ENCODE data around the gene GAS2L1.

GAS2L1 gene

DNA sequence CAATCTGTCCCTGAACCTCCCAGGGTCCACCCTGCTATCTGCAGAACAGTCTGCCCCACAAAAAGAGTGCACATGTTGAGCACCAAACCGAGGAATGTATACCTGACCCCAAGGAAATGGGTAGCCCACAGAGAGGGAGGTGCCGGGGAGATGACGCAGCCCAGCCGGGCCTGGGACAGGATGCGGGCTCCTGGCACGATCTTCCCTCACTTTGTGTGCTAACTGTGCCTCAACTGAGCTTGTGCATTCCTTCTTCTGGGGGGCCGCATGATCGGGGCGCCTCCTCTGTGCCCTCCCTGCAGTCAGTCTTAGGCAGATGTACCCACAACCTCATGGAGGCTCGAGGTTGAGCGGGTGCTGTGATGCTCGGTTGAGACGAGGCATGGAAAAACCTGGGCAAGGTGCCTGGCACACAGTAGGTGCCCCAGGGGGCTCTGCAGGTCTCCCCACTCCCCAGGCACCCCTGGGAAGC, 2.4 kb downstream of the GAS2L1 start:
- H3K36me3 ChIP-seq (ENCODE audit: control insufficient read depth in 2 of 2, insufficient read depth in 2 of 2, low read length in 2 of 2), result no peaks in the 10 kb centered on the region
- H3K27me3 ChIP-seq (ENCODE audit: control insufficient read depth in 2 of 2, insufficient read depth in 2 of 2, low read length in 2 of 2), result peaks cover 0 to 4% of the 10 kb centered on the region in 2 donors
- H3K9me3 ChIP-seq (ENCODE audit: control insufficient read depth in 2 of 2, low read length in 2 of 2), result no peaks in the 10 kb centered on the region
- peaks cover 53 to 54% of the 10 kb centered on the region in 2 donors for H3K4me1 ChIP-seq (ENCODE audit: control insufficient read depth in 2 of 2, insufficient read depth in 2 of 2, low read length in 2 of 2)
- H3K27ac ChIP-seq (ENCODE audit: low read depth in 2 of 2, low read length in 2 of 2), result peak overlapping the region; percentile 32 to 34
- peak overlapping the region in 1 of 2 donors; percentile 46 for H3K9ac ChIP-seq (ENCODE audit: low read depth in 1 of 2, low read length in 2 of 2)
- peak overlapping the region in 1 of 2 donors; percentile 19 for H3K4me3 ChIP-seq (ENCODE audit: low read length in 2 of 2)

GRCh38 chr22:29309332-29310064, 3.0 kb downstream of the GAS2L1 start:
- Histone ChIP-seq H3K4me3 (ENCODE audit: low read length in 2 of 2) (peak overlapping the region; percentile 20 to 34), H3K27me3 (ENCODE audit: control insufficient read depth in 2 of 2, insufficient read depth in 2 of 2, low read length in 2 of 2) (peaks cover 0 to 10% of the 10 kb centered on the region in 2 donors), H3K4me1 (ENCODE audit: control insufficient read depth in 2 of 2, insufficient read depth in 2 of 2, low read length in 2 of 2) (peaks cover 60% of the 10 kb centered on the region in 2 donors), H3K9me3 (ENCODE audit: control insufficient read depth in 2 of 2, low read length in 2 of 2) (no peaks in the 10 kb centered on the region), H3K36me3 (ENCODE audit: control insufficient read depth in 2 of 2, insufficient read depth in 2 of 2, low read length in 2 of 2) (no peaks in the 10 kb centered on the region), H3K9ac (ENCODE audit: low read depth in 1 of 2, low read length in 2 of 2) (peak overlapping the region in 1 of 2 donors; percentile 46), H3K27ac (ENCODE audit: low read depth in 2 of 2, low read length in 2 of 2) (peak overlapping the region; percentile 34 to 56)

DNA sequence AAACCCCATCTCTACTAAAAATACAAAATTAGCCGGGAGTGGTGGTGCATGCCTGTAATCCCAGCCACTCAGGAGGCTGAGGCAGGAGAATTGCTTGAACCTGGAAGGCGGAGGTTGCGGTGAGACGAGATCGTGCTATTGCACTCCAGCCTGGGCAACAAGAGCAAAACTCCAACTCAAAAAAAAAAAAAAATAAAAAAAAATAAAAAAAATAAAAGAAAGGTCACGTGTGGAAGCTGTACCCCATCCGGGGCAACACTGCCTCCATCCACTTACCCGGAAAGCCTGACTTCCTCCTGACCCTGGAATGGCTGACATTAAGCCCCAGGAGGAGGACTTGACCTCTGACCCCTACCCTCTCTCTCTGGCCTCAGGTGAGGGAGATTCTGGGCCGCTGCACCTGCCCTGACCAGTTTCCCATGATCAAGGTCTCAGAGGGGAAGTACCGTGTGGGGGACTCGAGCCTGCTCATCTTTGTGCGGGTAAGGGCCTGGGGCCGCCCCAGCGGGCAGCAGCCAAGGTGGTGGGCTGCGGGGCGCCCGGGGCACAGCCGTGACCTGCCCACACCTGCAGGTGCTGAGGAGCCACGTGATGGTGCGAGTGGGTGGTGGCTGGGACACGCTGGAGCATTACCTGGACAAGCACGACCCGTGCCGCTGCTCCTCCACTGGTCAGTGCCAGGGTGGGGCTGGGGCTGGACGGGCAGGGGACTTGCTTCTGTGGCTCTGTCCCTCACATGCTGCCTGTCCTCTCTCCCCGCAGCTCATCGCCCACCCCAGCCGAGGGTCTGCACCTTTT, 3.8 kb downstream of the GAS2L1 start:
- Histone ChIP-seq H3K4me1 (ENCODE audit: control insufficient read depth in 2 of 2, insufficient read depth in 2 of 2, low read length in 2 of 2) (peaks cover 64 to 67% of the 10 kb centered on the region in 2 donors), H3K9ac (ENCODE audit: low read depth in 1 of 2, low read length in 2 of 2) (peak overlapping the region in 1 of 2 donors; percentile 46), H3K27me3 (ENCODE audit: control insufficient read depth in 2 of 2, insufficient read depth in 2 of 2, low read length in 2 of 2) (peaks cover 2 to 14% of the 10 kb centered on the region in 2 donors), H3K4me3 (ENCODE audit: low read length in 2 of 2) (no peak overlapping the region), H3K36me3 (ENCODE audit: control insufficient read depth in 2 of 2, insufficient read depth in 2 of 2, low read length in 2 of 2) (no peaks in the 10 kb centered on the region), H3K9me3 (ENCODE audit: control insufficient read depth in 2 of 2, low read length in 2 of 2) (no peaks in the 10 kb centered on the region), H3K27ac (ENCODE audit: low read depth in 2 of 2, low read length in 2 of 2) (peak overlapping the region; percentile 34 to 74)

GRCh38 chr22:29310863-29311339, 4.5 kb downstream of the GAS2L1 start:
- Histone ChIP-seq H3K4me1 (ENCODE audit: control insufficient read depth in 2 of 2, insufficient read depth in 2 of 2, low read length in 2 of 2) (peaks cover 64 to 68% of the 10 kb centered on the region in 2 donors), H3K9ac (ENCODE audit: low read depth in 1 of 2, low read length in 2 of 2) (no peak overlapping the region), H3K27ac (ENCODE audit: low read depth in 2 of 2, low read length in 2 of 2) (peak overlapping the region; percentile 34 to 74), H3K36me3 (ENCODE audit: control insufficient read depth in 2 of 2, insufficient read depth in 2 of 2, low read length in 2 of 2) (no peaks in the 10 kb centered on the region), H3K4me3 (ENCODE audit: low read length in 2 of 2) (peak overlapping the region; percentile 40 to 41), H3K9me3 (ENCODE audit: control insufficient read depth in 2 of 2, low read length in 2 of 2) (no peaks in the 10 kb centered on the region), H3K27me3 (ENCODE audit: control insufficient read depth in 2 of 2, insufficient read depth in 2 of 2, low read length in 2 of 2) (peaks cover 4 to 14% of the 10 kb centered on the region in 2 donors)

- Histone ChIP-seq H3K9ac (ENCODE audit: low read depth in 1 of 2, low read length in 2 of 2) (no peak overlapping the region), H3K4me1 (ENCODE audit: control insufficient read depth in 2 of 2, insufficient read depth in 2 of 2, low read length in 2 of 2) (peaks cover 62 to 65% of the 10 kb centered on the region in 2 donors), H3K4me3 (ENCODE audit: low read length in 2 of 2) (peak overlapping the region; percentile 40 to 41), H3K9me3 (ENCODE audit: control insufficient read depth in 2 of 2, low read length in 2 of 2) (no peaks in the 10 kb centered on the region), H3K27me3 (ENCODE audit: control insufficient read depth in 2 of 2, insufficient read depth in 2 of 2, low read length in 2 of 2) (peaks cover 10 to 20% of the 10 kb centered on the region in 2 donors), H3K36me3 (ENCODE audit: control insufficient read depth in 2 of 2, insufficient read depth in 2 of 2, low read length in 2 of 2) (no peaks in the 10 kb centered on the region), H3K27ac (ENCODE audit: low read depth in 2 of 2, low read length in 2 of 2) (peak overlapping the region; percentile 16 to 27)
Observed at GRCh38 chr22:29311464-29312217, 5.2 kb downstream of the GAS2L1 start.

DNA sequence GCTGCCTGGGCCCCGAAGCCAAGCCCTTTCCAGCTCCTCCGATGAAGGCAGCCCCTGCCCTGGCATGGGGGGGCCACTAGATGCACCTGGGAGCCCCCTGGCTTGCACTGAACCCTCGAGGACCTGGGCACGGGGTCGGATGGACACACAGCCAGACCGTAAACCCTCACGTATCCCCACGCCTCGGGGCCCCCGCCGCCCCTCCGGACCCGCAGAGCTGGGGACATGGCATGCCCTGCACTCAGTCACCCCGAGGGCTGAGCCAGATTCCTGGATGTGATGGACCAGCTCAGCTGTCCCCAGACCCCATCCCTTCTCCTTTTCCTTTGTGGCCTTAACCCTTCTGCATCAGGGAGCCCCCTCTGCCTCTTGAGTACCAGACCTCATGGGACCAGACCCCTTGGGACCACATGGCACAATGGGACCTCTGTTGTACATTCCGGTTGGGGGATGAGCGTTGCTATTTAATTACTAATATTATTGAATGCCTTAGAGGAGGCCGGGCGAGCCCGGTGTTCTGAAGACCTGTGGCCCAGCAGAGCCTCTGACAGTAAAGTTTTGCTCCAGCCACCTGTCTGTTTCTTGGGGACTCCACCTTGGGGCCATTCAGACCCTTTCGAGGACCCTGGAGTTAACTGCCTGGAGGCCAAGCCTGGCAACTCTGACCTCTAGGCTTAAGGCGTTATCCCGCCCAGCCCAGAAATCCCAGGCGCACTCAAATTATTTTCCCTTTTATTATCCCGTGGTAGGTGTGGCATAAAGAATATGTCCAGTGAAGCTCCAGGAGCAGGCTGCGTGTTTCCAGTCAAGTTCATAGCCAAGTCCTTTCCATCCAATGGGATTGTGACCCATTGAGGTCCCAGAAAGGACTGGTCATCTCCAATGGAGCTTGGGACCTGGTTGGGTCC, 6.0 kb downstream of the GAS2L1 start:
- Histone ChIP-seq H3K36me3 (ENCODE audit: control insufficient read depth in 2 of 2, insufficient read depth in 2 of 2, low read length in 2 of 2) (no peaks in the 10 kb centered on the region), H3K4me3 (ENCODE audit: low read length in 2 of 2) (no peak overlapping the region), H3K27ac (ENCODE audit: low read depth in 2 of 2, low read length in 2 of 2) (peak overlapping the region in 1 of 2 donors; percentile 16), H3K9me3 (ENCODE audit: control insufficient read depth in 2 of 2, low read length in 2 of 2) (no peaks in the 10 kb centered on the region), H3K9ac (ENCODE audit: low read depth in 1 of 2, low read length in 2 of 2) (no peak overlapping the region), H3K27me3 (ENCODE audit: control insufficient read depth in 2 of 2, insufficient read depth in 2 of 2, low read length in 2 of 2) (peaks cover 14 to 22% of the 10 kb centered on the region in 2 donors), H3K4me1 (ENCODE audit: control insufficient read depth in 2 of 2, insufficient read depth in 2 of 2, low read length in 2 of 2) (peaks cover 58 to 65% of the 10 kb centered on the region in 2 donors)

- H3K9ac ChIP-seq (ENCODE audit: low read depth in 1 of 2, low read length in 2 of 2), result no peak overlapping the region
- no peak overlapping the region for H3K27ac ChIP-seq (ENCODE audit: low read depth in 2 of 2, low read length in 2 of 2)
- H3K27me3 ChIP-seq (ENCODE audit: control insufficient read depth in 2 of 2, insufficient read depth in 2 of 2, low read length in 2 of 2), result peaks cover 14 to 22% of the 10 kb centered on the region in 2 donors
- no peaks in the 10 kb centered on the region for H3K36me3 ChIP-seq (ENCODE audit: control insufficient read depth in 2 of 2, insufficient read depth in 2 of 2, low read length in 2 of 2)
- peaks cover 51 to 61% of the 10 kb centered on the region in 2 donors for H3K4me1 ChIP-seq (ENCODE audit: control insufficient read depth in 2 of 2, insufficient read depth in 2 of 2, low read length in 2 of 2)
- H3K9me3 ChIP-seq (ENCODE audit: control insufficient read depth in 2 of 2, low read length in 2 of 2), result no peaks in the 10 kb centered on the region
- H3K4me3 ChIP-seq (ENCODE audit: low read length in 2 of 2), result no peak overlapping the region
Observed at GRCh38 chr22:29313126-29313575, 6.7 kb downstream of the GAS2L1 start.

GRCh38 chr22:29313576-29314466, 7.4 kb downstream of the GAS2L1 start:
- H3K9me3 ChIP-seq (ENCODE audit: control insufficient read depth in 2 of 2, low read length in 2 of 2), result no peaks in the 10 kb centered on the region
- peaks cover 45 to 54% of the 10 kb centered on the region in 2 donors for H3K4me1 ChIP-seq (ENCODE audit: control insufficient read depth in 2 of 2, insufficient read depth in 2 of 2, low read length in 2 of 2)
- H3K4me3 ChIP-seq (ENCODE audit: low read length in 2 of 2), result peak overlapping the region; percentile 6 to 26
- H3K27ac ChIP-seq (ENCODE audit: low read depth in 2 of 2, low read length in 2 of 2), result no peak overlapping the region
- H3K36me3 ChIP-seq (ENCODE audit: control insufficient read depth in 2 of 2, insufficient read depth in 2 of 2, low read length in 2 of 2), result no peaks in the 10 kb centered on the region
- peaks cover 14 to 22% of the 10 kb centered on the region in 2 donors for H3K27me3 ChIP-seq (ENCODE audit: control insufficient read depth in 2 of 2, insufficient read depth in 2 of 2, low read length in 2 of 2)
- H3K9ac ChIP-seq (ENCODE audit: low read depth in 1 of 2, low read length in 2 of 2), result no peak overlapping the region

Data from mucosa of rectum (tissue), 2 donors.